ENCODE data around the gene DUSP6.

DUSP6 gene

DNA sequence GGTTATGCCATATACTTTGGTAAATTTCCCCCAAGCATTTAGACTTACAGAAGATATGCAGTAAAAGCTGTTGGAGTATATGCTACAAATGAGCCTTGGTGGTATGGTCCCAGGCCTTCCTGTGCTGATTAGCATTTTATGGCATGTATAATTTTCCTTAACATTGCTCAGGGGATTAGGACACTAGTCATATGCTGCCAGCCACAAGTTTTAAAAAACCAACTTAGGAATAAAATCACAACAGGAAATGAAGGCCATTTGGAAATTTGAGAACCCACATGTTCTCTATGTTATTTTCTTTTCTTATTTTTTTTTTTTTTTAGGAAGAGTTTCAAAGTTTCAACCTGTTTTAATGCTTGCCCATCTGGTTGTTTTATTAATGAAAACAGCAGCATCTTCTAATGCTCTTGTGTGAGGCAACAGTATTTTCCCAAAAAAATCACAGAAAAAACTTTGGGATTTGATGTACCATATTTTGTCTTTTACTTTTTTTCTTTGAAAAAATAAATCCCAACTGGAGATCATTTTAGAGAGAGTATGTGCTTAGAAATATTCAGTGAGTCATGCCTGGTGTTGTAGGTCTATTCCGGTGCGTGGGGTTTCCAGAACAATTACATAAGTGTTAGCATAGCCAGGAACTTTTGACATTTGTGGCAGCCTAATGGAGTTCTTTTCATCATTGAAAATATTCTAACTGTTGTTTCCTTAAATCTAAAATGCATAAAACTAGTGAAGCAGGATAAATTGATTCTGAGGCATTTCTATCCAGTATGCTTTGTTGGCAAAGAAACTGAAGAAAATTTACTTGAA, 21.7 kb upstream of the DUSP6 start:
- DNase-seq (ENCODE audit: low read depth) = no peak

DNA sequence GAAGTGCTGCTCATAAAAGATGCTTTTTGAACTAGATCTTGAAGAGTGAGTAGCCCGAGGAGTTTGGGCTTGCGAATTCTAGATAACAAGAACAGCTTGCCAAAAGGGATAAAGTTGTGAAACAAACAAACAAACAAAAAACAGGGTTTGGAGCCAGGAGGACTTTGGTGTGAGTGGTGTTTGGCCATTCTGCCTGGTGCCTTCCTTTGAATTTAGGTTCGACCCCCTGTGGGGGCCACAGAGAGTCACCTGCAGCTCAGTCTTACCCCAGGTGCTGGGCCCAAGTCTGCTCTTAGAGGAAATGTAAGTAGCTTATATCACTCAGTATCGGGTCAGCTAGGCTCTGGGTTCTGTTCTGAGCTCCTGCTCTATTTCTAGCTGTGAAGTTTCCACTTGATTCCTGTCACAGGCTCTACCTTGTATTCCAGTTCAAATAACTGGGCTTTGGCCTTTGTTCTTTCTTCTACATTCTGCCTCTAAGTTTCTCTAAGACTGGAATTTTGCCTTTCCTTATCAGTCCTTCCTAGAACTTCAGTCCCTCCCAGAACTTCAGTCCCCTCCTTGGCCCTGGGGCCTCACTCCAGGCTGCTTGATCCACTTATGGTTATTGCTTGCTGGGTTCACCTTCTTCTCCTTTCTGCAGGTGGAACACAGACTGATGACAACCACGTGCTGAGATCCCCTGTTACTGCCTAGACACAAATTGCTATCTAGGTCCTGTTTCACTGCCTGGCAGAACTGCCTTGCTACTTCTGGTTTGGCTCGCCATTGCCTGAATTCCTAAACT, 20.5 kb upstream of the DUSP6 start:
- no peak for DNase-seq (ENCODE audit: low read depth)

DNA sequence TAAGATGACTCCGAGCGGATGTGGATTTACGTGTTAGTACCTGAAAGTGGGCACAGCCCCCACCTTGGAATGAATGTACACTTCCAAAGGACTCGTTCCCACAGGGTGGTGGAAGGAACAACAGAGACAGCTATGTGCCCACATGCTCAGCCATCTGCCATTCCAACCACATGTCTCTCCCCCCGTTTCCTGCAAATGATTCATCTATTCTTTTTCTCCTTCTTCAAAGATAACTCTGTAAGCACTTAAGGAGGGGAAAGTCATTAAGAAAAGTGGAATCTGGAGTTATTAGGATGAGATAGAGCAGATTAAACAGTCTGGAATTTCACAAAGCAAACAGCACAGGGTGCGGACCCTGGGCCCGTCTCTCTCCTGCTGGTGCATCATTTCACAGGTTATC, 18.5 kb upstream of the DUSP6 start:
- DNase-seq (ENCODE audit: low read depth) = no peak

DNA sequence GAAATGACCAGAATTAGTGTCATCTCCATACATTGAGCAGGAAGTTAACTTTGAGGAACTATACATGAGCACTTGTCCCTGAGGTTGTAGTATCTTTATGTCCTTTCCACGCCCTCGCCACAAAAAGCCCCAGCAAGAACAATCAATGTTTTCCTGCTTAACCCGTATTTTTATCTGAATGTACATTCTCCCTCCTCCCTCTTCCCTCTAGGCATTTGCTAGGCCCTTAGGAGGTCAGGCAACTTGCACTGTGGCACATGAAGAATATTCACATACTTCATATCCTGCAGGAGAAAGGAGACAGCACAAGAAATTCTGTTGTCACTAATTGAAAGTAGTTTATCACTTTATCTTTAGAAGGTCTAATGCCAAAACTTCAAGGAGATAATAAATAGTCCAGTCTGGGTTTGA, 18.1 kb upstream of the DUSP6 start:
- DNase-seq (ENCODE audit: low read depth) = no peak

DNA sequence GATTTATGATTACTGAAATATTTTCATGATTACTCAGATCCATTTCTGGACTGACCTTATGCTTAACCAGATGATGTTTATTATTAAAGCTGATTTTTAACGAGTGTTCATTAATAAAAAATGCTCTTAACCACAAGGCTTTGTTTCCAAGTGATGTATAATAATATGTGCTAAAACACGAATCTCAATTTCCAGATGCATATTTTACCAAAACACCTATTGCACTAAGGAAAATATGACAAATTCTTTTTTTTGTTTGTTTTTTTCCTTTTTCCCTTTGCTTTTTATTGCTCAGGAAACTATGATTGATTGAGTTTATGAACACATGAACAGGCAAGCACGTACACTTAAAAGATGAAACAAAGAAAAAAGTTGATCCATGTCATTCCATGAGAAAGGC, 16.9 kb upstream of the DUSP6 start:
- DNase-seq (ENCODE audit: low read depth) = no peak

DNA sequence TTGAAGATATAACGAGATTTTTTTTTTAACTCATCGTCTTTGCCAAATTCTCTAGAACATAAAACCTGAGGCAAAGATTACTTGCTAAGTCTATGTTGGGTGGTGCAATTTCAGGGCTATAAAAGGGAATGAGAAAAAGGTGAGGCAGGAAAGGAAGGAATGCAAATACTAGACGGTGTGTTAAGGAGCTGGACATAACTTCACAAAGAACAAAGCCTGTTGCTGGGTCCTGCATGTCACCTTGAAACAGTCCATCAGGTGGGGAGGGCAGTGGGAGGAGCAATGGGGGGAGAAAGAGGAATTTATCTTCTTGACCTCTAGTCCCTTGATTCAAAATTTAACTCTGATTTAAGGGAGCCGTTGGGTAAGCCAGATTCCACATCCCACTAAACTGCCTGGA, 16.1 kb upstream of the DUSP6 start:
- DNase-seq (ENCODE audit: low read depth) = no peak

DNA sequence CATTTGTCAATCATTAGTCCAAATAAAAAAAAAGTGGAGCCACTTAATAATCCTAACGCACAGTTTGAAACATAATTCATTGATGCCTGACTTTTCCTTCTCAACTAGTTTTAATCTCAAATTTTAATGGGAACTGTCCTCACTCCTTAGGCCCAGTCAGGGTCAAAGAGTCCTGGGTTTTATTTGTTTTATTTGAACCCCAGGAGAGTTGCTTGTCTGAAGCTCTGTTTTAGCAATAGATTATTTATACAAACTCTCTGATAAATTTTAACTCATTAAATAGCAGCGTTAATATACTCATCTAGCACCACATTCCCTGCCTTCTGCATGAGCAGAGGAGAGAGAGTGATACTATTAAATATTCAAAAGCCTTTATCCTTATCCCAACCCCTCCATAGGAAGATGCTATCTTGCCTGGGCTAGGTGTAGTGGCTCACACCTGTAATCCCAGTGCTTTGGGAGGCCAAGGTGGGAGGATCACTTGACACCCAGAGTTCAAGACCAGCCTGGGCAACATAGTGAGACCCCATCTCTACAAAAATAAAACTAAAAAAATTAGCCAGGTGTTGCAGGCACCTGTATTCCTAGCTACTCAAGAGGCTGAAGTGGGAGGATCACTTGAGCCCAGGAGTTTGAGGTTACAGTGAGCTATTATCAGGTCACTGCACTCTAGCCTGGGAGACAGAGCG, 14.5 kb upstream of the DUSP6 start:
- no peak for DNase-seq (ENCODE audit: low read depth)

DNA sequence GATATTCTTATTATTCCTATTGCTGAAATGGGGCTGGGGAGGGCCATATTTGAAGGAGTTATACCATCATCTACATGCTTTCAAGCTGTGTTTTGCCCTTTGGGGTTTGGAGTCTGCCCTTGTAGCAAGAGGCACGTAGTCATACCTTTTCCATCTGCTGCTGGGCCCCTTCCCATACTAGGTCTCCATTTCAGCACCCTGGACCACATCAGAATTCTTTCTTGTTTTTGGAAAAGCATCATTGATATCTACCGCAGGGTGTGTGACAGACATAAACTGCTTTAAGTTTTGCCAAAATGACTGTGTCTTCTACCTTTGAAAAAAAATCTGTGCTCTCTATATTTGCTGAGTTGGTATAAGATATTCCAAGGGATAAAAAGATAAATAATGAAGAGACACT, 12.3 kb upstream of the DUSP6 start:
- no peak for DNase-seq (ENCODE audit: low read depth)

DNA sequence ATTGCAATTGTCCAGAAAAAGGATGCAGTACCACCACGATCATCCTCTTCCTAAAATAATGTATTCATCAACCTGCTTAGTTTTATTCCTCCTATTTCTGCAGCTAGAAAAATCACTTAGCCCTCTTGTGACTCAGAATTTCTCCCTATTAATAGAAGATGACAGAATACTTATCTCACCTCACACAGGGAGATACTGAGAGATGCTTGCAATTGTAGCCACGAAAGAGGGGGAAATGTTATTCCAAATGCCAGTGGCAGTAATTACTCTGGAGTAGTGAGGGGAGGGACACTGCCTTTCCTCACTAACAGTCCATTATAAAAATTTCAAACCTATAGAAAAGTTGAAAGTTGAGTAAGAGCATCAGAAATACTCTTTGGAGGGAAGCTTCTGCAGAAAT, 11.8 kb upstream of the DUSP6 start:
- DNase-seq (ENCODE audit: low read depth) = no peak

DNA sequence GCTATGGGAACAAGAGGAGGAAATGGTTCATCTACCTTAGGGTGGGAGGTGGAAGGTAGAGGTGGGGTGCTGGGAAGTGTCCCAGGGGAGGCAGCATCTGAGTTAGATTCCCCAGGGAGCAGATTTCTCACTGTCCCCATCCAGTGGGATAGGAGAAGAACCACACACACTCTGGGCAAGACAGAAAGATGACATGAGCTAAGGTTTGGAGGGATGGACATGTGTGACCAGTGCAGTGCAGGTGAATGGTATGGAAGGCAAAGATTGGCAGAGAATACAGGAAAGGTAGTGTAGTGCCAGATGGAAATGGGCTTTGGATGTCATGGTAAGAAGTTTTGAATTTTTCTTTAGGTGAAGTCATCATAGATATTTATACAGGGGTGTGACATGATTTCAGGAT, 11.3 kb upstream of the DUSP6 start:
- DNase-seq (ENCODE audit: low read depth) = no peak

DNA sequence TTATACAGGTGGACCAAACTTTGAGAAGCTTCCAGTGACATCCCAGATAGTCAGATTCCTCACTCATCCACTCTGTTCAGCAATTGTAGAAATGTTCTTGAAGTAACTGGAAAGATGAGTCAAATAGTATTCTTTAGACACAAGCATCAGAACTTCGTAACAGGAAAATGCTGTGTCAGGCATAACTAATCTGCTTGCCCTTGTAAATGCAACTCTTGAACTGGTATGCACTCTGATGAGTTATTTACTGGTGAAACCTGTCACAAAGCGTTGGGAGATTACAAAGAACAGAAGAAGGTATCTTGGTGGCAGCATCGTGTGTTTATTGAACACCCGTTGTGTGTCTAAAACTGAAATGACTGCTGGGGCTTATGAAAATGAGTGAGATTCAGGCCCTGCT, 10.8 kb upstream of the DUSP6 start:
- DNase-seq (ENCODE audit: low read depth) = no peak

DNA sequence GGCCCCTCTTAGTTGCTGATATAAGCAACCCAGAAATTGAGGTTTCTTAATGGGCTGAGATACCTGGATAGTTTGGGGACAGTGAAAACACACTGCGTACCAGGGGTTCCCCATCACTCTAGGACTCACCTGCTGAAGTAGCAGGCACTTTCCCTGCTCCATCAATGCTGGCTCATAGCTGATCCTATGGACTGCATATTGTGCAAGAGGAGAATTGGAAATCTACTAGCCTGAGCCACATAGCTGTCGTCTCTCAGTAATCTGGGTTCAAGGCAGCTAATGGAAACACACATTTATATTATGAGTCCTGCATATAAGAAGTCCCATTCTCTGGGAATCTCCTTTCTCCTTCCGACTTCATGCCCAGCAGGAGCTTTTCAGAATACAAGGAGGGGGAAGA, 7.3 kb upstream of the DUSP6 start:
- no peak for DNase-seq (ENCODE audit: low read depth)

DNA sequence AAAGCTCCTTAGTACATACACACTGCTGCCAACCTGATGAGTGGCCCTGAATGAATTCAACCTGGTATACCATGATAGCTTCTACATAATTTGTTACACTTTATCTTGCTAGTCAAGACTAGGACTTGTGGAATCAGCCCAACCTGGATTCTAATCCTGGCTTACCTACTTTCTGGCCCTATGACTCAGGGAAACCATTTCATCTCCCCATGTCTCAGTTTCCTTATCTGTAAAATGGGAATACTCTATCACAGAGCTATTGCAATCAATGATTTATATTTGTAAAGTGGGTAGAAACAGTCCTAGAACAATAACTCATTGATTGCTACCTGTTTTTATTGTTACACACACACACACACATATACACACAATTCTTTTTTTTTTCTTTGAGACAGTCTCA, 6.5 kb upstream of the DUSP6 start:
- DNase-seq (ENCODE audit: low read depth) = no peak

DNA sequence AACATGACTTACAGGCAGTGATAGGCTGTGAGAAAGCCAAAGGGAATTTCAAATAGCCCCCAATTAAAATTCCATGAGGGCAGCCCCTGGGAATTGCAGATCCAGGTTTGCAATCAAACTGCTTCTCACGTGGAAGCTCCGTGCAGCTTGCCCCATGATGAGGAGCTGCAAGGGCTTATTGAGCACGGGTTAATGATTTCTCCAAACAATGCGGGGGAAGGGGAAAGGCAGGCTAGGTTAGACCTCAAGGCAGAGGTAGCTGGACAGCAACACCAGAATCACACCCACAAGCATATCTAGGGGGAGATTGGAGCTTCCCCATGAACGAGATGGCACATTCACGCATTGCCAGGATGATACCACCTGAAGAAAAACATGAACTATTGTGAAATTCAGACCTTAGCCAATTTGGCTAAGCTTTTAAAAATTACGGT, 5.0 kb upstream of the DUSP6 start:
- DNase-seq (ENCODE audit: low read depth) = no peak

DNA sequence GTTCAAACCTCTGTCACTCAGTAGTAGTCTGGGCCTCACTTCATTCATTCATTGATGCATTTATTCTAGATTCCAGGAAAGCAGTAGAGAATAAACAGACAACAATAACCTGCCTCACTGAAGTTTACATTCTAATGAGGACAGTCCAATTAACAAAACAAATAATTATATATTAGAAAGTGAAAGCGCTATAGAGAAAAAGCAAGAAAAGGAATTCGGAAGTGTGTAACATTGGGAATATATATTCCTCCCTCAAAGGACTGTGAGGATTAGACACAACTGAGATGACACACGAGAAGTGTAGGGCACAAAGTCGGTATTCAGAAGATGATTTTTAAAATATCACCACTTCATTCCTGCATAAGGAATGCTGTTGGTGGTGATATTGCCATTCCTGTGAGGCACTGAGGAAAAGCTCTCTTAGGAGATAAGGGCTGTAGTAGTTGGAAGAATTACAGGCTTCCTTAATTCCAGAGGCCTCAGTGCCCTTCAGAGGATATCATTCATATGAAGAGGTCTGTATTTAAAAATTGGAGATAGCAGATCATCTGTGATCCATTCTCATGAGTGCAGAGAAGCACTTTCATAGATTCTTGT, 3.9 kb upstream of the DUSP6 start:
- no peak for DNase-seq (ENCODE audit: low read depth)

DNA sequence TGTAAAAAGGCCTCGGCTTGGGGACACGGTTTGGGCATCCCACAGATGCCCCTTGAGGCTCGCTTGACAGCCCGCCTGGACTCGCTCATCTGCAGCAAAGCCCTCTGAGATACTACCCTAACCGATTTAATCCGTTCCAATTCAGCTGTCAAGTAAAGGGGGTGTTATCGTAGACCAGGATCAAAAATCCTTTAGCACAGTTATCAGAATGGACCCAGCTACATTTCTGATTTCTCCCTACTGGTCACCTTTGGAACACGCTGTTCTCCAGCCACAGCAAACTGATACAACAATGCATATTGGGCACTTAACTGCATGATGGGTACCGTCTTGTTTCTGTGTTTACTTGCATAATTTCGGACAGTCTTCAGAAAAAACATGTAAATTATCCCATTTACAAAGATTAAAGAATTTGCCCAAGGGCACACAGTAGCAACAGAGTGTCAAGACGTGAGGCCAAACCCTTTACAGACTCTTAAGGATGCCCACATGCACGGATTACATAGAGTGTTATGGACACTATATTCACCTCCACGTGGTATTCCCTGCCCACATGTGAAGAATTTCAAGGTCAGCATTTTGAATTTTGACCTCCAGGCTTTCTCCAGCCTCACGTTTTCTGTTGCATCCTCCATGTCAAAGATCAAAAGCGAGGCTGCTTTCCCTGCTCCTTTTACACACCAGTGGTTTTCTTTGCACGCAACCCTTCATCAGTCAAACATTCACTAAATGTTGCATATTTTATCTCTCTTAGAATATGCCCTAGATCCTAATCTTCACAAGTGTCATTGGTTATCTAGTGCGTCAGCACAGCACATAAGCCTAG, 3.2 kb upstream of the DUSP6 start:
- no peak for DNase-seq (ENCODE audit: low read depth)

DNA sequence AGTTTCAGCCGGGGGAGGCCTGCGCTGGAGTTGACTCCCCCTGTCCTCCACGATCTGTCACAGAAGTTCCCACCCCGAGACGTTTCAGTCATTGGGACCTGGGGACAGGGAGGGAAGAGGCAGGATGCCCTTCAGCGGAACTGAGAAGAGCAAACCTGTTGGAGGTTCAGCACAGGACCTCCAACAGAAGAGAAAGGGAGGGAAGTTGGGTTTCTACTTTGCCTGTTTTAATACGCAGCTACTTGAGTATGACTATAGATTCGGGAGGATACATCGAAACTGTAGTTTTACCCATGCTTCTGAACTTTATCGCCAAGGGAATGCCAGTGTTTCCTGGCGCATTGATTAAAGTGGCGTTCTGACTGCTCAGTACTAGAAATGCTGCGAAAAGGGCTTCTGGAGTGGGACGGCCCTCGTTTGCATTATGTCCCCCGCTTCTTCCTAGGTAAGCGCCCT, 2.3 kb upstream of the DUSP6 start:
- DNase-seq (ENCODE audit: low read depth) = no peak

DNA sequence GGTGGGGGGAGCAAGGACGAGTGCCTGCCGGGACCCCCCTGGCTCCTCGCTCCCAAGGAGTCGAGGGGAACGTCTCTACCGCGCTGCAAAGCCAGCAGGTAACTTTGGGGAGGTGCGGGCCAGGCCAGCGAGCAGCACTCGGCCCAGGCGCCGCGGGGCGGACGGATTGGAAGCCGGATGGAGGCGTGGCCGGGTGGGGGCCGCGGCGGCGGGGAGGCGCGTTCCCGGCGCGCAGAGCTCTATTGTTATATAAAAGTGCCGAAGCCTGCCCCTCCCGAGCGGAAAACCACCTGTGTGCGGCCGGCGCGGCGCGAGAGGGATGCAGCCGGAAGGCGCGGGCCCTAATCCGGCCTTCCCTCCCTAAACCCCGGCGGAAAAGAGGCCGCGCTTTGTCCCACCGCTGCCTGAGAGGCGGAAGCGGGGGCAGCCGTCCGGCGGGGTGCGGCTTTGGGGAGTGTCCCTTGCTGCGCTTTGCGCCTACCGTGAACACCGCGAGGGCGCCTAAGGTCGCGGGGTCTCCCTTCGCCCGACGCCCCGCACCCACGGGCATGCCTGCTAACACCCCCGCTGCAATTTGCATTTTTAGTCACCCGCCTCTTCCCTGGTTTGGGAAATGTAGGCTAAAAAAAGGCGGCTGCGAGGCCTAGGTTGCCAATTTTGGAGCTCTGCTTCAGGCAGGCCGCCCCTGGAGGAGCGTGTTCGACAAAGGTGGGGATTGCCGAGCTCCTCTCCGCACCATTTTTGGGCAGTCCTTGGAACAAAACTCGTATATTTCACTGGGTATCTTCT, 1.7 kb upstream of the DUSP6 start:
- DNase-seq (ENCODE audit: low read depth) = no peak

DNA sequence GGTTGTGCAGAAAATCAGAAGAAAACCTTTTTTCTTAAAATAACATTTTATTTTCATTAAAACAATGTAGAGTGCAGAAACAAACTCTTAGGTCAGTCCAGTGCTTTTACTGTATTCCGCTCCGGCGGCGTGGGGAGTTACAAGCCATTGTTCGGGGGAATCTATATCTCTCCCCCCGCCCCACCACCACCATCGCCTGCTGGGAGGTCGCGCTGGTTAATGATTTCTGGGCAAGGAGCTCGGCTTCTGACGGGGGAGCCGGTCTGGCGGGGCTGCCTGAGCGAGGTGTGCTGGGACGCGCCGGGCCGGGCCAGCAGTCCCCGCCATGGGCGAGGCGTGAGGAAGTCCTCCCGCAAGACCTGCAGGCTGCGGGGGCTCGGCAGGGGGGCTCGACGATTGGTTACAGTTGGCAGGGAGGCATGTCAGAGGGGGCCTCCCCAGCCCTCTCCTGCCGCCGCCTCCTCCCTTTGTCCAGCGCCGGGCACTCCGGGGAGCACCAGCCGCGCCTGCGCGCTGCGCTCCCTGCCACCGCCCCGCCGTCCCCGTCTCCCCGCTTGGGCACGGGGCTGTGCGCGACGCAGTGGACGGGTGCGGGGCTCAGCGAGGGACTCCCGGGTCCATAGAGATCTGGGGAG, 1.0 kb upstream of the DUSP6 start:
- DNase-seq (ENCODE audit: low read depth) = no peak

DNA sequence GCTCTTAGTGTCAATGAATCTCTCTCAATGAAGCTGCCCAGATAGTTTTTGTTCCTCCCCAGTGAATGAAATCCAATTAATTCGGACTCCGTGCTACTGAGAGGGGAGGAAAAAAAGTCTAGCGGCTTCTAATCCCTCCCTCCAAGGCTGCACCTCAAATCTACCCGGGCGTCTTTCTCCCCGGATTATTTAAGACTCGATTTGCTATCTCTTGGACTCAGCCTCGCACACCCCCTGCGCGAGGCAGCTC, 134 bp downstream of the DUSP6 start:
- no peak for DNase-seq (ENCODE audit: low read depth)

All from HS-27A (cell line).